Thymus (tissue), 11 donors: ENCODE measurements around the gene RALGPS1. TPM values are rescaled to one million over a fixed set of nuclear protein-coding genes. Genes with fewer than 3 reads are reported as not detected.
"Not testable (repeated sequence)": the region's sequence is repeated elsewhere in the genome, so short reads cannot be mapped to it uniquely, and the experiment has no call there.

Experiments
- DNase-seq, 9 donors: peaks; one replicate each; pipeline ENCODE4 v3.0.0-alpha.2; 2013; ENCODE audit warnings: low spot score in 9 of 9, low read depth in 6 of 9, missing footprints in 1 of 9
- H3K27ac ChIP-seq, 2 donors: one replicate each; pipeline ENCODE4 v1.5.1; 2013; ENCODE audit warnings: control low read depth in 1 of 2, low read depth in 1 of 2, low read length in 1 of 2, mild to moderate bottlenecking in 1 of 2, moderate library complexity in 1 of 2
- H3K27me3 ChIP-seq, 2 donors: one replicate each; pipeline ENCODE4 v1.5.1; 2013; ENCODE audit warnings: low read length in 1 of 2; ENCODE audit not compliant: control insufficient read depth in 2 of 2, insufficient read depth in 1 of 2
- H3K36me3 ChIP-seq, 2 donors: one replicate each; pipeline ENCODE4 v1.5.1; 2013; ENCODE audit warnings: low read length in 1 of 2, mild to moderate bottlenecking in 1 of 2, moderate library complexity in 1 of 2; ENCODE audit not compliant: control insufficient read depth in 2 of 2, insufficient read depth in 2 of 2
- H3K4me1 ChIP-seq, 2 donors: one replicate each; pipeline ENCODE4 v1.5.1; 2013; ENCODE audit warnings: low read length in 2 of 2; ENCODE audit not compliant: control insufficient read depth in 2 of 2, insufficient read depth in 2 of 2
- H3K4me3 ChIP-seq, 2 donors: one replicate each; pipeline ENCODE4 v1.5.1; 2013; ENCODE audit warnings: low read length in 2 of 2, control low read depth in 1 of 2, mild to moderate bottlenecking in 1 of 2
- H3K9me3 ChIP-seq, 2 donors: one replicate each; pipeline ENCODE4 v1.5.1; 2013; ENCODE audit warnings: low read length in 1 of 2, mild to moderate bottlenecking in 1 of 2; ENCODE audit not compliant: control insufficient read depth in 2 of 2, insufficient read depth in 1 of 2
- WGBS: extraction: QIAGEN DNeasy Blood & Tissue Kit; methylation state at CpG from one replicate; pipeline ENCODE4 v1.1.7; 2013; 5-methylcytosine and 5-hydroxymethylcytosine counted together
- polyA plus RNA-seq: library from polyadenylated mRNA; stranded (reverse); fragments of 200-250 nt; gene quantifications from one replicate; pipeline ENCODE4 v1.2.3, GENCODE V29; 2013
- total RNA-seq: library from RNA; stranded (reverse); fragments of 120-200 nt; gene quantifications from one replicate; pipeline ENCODE4 v1.2.4, GENCODE V29; 2013
- donor health status: healthy.

Gene RALGPS1
- total and polyA plus RNA-seq, 2 donors: 3.6 to 8.5 TPM

- Histone ChIP-seq H3K27me3 (no peaks in the 10 kb centered on the region), H3K27ac (no peak overlapping the region)
Observed at GRCh38 chr9:127166111-127166510, 251.5 kb downstream of the RALGPS1 start.

GRCh38 chr9:127166651-127167524 is 252.3 kb downstream of the RALGPS1 start:
- 93% methylated on average over 12 of the region's 12 CpGs for WGBS
- Histone ChIP-seq H3K9me3 (no peaks in the 10 kb centered on the region), H3K27ac (no peak overlapping the region), H3K36me3 (no peaks in the 10 kb centered on the region), H3K4me3 (no peak overlapping the region), H3K4me1 (peaks cover 0 to 15% of the 10 kb centered on the region in 2 donors), H3K27me3 (no peaks in the 10 kb centered on the region)
- no peak for DNase-seq

More at GRCh38 chr9:127166111-127166510, 251.5 kb downstream of the RALGPS1 start:
- H3K4me3 ChIP-seq: no peak overlapping the region
- H3K9me3 ChIP-seq: no peaks in the 10 kb centered on the region
- H3K4me1 ChIP-seq: peaks cover 0 to 21% of the 10 kb centered on the region in 2 donors
- DNase-seq: no peak
- no peaks in the 10 kb centered on the region for H3K36me3 ChIP-seq
- 90% methylated on average over 5 of the region's 5 CpGs for WGBS

- Histone ChIP-seq H3K27ac (no peak overlapping the region), H3K4me3 (no peak overlapping the region), H3K9me3 (no peaks in the 10 kb centered on the region), H3K4me1 (peaks cover 0 to 10% of the 10 kb centered on the region in 2 donors), H3K36me3 (no peaks in the 10 kb centered on the region), H3K27me3 (no peaks in the 10 kb centered on the region)
- 97% methylated on average over 11 of the region's 11 CpGs for WGBS
- DNase-seq: no peak
Observed at GRCh38 chr9:127167560-127168326, 253.2 kb downstream of the RALGPS1 start.

- Histone ChIP-seq H3K27ac (no peak overlapping the region), H3K4me1 (peaks cover 0 to 5% of the 10 kb centered on the region in 2 donors), H3K9me3 (no peaks in the 10 kb centered on the region), H3K27me3 (no peaks in the 10 kb centered on the region), H3K4me3 (no peak overlapping the region), H3K36me3 (no peaks in the 10 kb centered on the region)
- no peak for DNase-seq
- WGBS: 96% methylated on average over 10 of the region's 10 CpGs
Observed at GRCh38 chr9:127168756-127169574, 254.4 kb downstream of the RALGPS1 start.

DNA sequence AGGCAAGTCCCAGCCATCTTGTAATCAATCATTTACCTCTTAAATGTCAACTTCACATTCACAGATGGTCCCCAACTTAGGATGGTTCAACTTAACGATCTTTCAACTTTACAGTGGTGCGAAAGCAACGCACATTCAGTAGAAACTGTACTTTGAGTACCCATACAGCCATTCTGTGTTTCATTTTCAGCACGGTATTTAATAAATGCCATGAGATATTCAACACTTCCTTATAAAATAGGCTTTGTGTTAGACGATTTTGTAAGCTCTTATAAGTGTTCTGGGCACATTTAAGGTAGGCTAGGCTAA is 254.9 kb downstream of the RALGPS1 start:
- H3K27me3 ChIP-seq: no peaks in the 10 kb centered on the region
- no peak overlapping the region for H3K27ac ChIP-seq
- WGBS: 77% methylated on average over 5 of the region's 5 CpGs
- no peak for DNase-seq
- H3K9me3 ChIP-seq: no peaks in the 10 kb centered on the region
- no peaks in the 10 kb centered on the region for H3K36me3 ChIP-seq
- H3K4me1 ChIP-seq: peaks cover 0 to 5% of the 10 kb centered on the region in 2 donors
- H3K4me3 ChIP-seq: no peak overlapping the region

GRCh38 chr9:127170103-127170502 is 255.5 kb downstream of the RALGPS1 start:
- DNase-seq: no peak
- Histone ChIP-seq H3K27me3 (no peaks in the 10 kb centered on the region), H3K4me1 (peaks cover 0 to 5% of the 10 kb centered on the region in 2 donors), H3K27ac (no peak overlapping the region), H3K9me3 (no peaks in the 10 kb centered on the region), H3K36me3 (peaks cover 2 to 4% of the 10 kb centered on the region in 2 donors), H3K4me3 (no peak overlapping the region)
- WGBS: 94% methylated on average over 4 of the region's 4 CpGs

DNA sequence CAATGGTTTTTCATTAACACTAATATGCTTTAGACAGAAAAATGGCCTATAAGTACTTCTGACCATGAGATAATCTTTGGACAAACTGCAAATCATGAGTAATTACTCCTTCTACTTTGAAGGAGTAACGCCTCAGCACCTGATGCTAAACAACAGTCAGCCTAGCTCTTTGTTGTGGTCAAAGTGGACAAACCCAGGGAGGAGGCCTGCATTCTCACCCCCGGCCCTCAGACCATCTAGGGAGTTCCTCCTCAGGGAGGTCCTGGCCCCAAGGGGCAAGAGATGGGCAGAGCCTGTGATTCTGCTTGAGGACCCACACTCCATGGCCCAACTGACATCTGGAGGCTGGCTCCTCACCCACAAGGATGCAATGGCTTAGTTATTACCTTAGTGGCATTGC is 256.1 kb downstream of the RALGPS1 start:
- Histone ChIP-seq H3K27ac (no peak overlapping the region), H3K36me3 (peaks cover 3 to 5% of the 10 kb centered on the region in 2 donors), H3K9me3 (no peaks in the 10 kb centered on the region), H3K4me1 (peaks cover 0 to 5% of the 10 kb centered on the region in 2 donors), H3K27me3 (no peaks in the 10 kb centered on the region), H3K4me3 (no peak overlapping the region)
- no peak for DNase-seq
- 88% methylated on average over 2 of the region's 2 CpGs for WGBS

- 96% methylated on average over 9 of the region's 9 CpGs for WGBS
Observed at GRCh38 chr9:127171348-127171747, 256.8 kb downstream of the RALGPS1 start.

More at GRCh38 chr9:127171348-127171747, 256.8 kb downstream of the RALGPS1 start:
- H3K36me3 ChIP-seq, H3K27me3 ChIP-seq, H3K4me1 ChIP-seq, H3K9me3 ChIP-seq, DNase-seq, H3K27ac ChIP-seq, H3K4me3 ChIP-seq: not testable (repeated sequence)
